ENCODE results near the gene ZNF134. TPM values are rescaled to one million over a fixed set of nuclear protein-coding genes. Genes with fewer than 3 reads are reported as not detected.

The ZNF134 gene
- polyA plus RNA-seq, 1 donor from 2014 or later = 40.7 TPM

DNA sequence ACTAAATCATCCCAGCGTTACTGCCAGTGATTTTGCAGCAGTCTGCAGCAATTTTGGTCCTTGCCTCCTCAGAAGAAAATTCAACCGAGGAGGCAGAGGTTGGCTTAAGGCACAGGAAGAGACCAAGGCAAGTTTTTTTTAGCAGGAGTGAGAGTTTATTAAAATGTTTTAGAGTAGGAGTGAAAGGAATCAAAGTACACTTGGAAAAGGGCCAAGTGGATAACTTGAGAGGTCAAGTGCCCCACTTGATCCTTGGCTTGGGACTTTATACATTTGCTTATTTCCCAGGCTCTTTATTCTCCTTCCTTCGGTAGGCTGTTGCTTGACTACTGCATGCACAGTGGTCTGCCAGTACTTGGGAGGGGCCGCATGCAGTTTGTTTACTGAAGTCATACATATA lies 2.9 kb upstream of the ZNF134 start:
- H3K9me2 ChIP-seq (ENCODE audit: insufficient read depth, low read length) = no peaks in the 10 kb centered on the region
- H3K4me2 ChIP-seq (ENCODE audit: low read length) = no peak overlapping the region
- no peak overlapping the region for H3K9ac ChIP-seq (ENCODE audit: low read length)
- H3K9me3 ChIP-seq (ENCODE audit: low read length) = no peaks in the 10 kb centered on the region
- peaks cover 9% of the 10 kb centered on the region for H3K36me3 ChIP-seq (ENCODE audit: insufficient read depth, low read length)
- no peaks in the 10 kb centered on the region for H3K27me3 ChIP-seq (ENCODE audit: insufficient read depth, low read depth, low read length)
- no peaks in the 10 kb centered on the region for H3F3A ChIP-seq (ENCODE audit: insufficient read depth, low read length, poor library complexity, severe bottlenecking)
- H3K4me3 ChIP-seq (ENCODE audit: low read length) = no peak overlapping the region
- H4K20me1 ChIP-seq (ENCODE audit: insufficient read depth) = no peaks in the 10 kb centered on the region
- H2AFZ ChIP-seq (ENCODE audit: low read depth, low read length) = no peak overlapping the region
- TF ChIP-seq POLR2AphosphoS5 (IDR thresholded peaks at IDR 0.05) (no peak), EP300 (conservative IDR thresholded peaks at IDR 0.05; ENCODE audit: poor library complexity, severe bottlenecking) (no peak), EZH2 (IDR thresholded peaks at IDR 0.05; ENCODE audit: borderline replicate concordance, insufficient read depth, low read length, poor library complexity, severe bottlenecking) (no peak), RAD21 (conservative IDR thresholded peaks at IDR 0.05) (no peak)
- TF ChIP-seq, protein P1, sequence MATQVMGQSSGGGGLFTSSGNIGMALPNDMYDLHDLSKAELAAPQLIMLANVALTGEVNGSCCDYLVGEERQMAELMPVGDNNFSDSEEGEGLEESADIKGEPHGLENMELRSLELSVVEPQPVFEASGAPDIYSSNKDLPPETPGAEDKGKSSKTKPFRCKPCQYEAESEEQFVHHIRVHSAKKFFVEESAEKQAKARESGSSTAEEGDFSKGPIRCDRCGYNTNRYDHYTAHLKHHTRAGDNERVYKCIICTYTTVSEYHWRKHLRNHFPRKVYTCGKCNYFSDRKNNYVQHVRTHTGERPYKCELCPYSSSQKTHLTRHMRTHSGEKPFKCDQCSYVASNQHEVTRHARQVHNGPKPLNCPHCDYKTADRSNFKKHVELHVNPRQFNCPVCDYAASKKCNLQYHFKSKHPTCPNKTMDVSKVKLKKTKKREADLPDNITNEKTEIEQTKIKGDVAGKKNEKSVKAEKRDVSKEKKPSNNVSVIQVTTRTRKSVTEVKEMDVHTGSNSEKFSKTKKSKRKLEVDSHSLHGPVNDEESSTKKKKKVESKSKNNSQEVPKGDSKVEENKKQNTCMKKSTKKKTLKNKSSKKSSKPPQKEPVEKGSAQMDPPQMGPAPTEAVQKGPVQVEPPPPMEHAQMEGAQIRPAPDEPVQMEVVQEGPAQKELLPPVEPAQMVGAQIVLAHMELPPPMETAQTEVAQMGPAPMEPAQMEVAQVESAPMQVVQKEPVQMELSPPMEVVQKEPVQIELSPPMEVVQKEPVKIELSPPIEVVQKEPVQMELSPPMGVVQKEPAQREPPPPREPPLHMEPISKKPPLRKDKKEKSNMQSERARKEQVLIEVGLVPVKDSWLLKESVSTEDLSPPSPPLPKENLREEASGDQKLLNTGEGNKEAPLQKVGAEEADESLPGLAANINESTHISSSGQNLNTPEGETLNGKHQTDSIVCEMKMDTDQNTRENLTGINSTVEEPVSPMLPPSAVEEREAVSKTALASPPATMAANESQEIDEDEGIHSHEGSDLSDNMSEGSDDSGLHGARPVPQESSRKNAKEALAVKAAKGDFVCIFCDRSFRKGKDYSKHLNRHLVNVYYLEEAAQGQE (IDR thresholded peaks at IDR 0.05; ENCODE audit: borderline replicate concordance) = no peak
- peaks cover 26% of the 10 kb centered on the region for H3K79me2 ChIP-seq (replicated peaks; ENCODE audit: insufficient read depth, low read length)
- H3K27ac ChIP-seq (ENCODE audit: low read length) = no peak overlapping the region

- Histone ChIP-seq H2AFZ (ENCODE audit: low read depth, low read length) (no peak overlapping the region), H3K79me2 (replicated peaks; ENCODE audit: insufficient read depth, low read length) (peaks cover 68% of the 10 kb centered on the region), H4K20me1 (ENCODE audit: insufficient read depth) (no peaks in the 10 kb centered on the region), H3K27me3 (ENCODE audit: insufficient read depth, low read depth, low read length) (no peaks in the 10 kb centered on the region), H3K9me2 (ENCODE audit: insufficient read depth, low read length) (no peaks in the 10 kb centered on the region), H3K36me3 (ENCODE audit: insufficient read depth, low read length) (peaks cover 37% of the 10 kb centered on the region), H3K4me3 (ENCODE audit: low read length) (peak overlapping the region; percentile 78), H3K9ac (ENCODE audit: low read length) (peak overlapping the region; percentile 91), H3F3A (ENCODE audit: insufficient read depth, low read length, poor library complexity, severe bottlenecking) (no peaks in the 10 kb centered on the region), H3K9me3 (ENCODE audit: low read length) (peaks cover 32% of the 10 kb centered on the region), H3K4me2 (ENCODE audit: low read length) (peak overlapping the region; percentile 53), H3K27ac (ENCODE audit: low read length) (peak overlapping the region; percentile 87)
- TF ChIP-seq RAD21 (conservative IDR thresholded peaks at IDR 0.05) (no peak), TAF1 (IDR thresholded peaks at IDR 0.05; ENCODE audit: low read depth) (no peak), CTCF (IDR thresholded peaks at IDR 0.05; ENCODE audit: poor library complexity, severe bottlenecking) (no peak), POLR2AphosphoS5 (IDR thresholded peaks at IDR 0.05) (no peak), EP300 (conservative IDR thresholded peaks at IDR 0.05; ENCODE audit: poor library complexity, severe bottlenecking) (no peak), SMC3 (conservative IDR thresholded peaks at IDR 0.05; ENCODE audit: poor library complexity) (no peak), EZH2 (IDR thresholded peaks at IDR 0.05; ENCODE audit: borderline replicate concordance, insufficient read depth, low read length, poor library complexity, severe bottlenecking) (no peak), MXI1 (conservative IDR thresholded peaks at IDR 0.05; ENCODE audit: poor library complexity, severe bottlenecking) (no peak)
- TF ChIP-seq, protein P1 (IDR thresholded peaks at IDR 0.05; ENCODE audit: borderline replicate concordance) = no peak
Measured at GRCh38 chr19:57615346-57615745, 1.3 kb downstream of the ZNF134 start.
